Activated T-helper 2 cell treated with anti-CD3 and anti-CD28 coated beads, Interferon-gamma antibody, Interleukin-2, Interleukin-4, amounts not matched to agents 10 μg/mL and 5 μg/mL and 100 μg/mL, durations not matched to agents 14 hours and 24 hours and 36 hours (primary cell): Measurements from ENCODE around the gene ABCG2. TPM values are rescaled to one million over a fixed set of nuclear protein-coding genes. Genes with fewer than 3 reads are reported as not detected.

ENCODE experiments used
- DNase-seq: peaks from one replicate; pipeline ENCODE4 v3.0.0; 2021; ENCODE audit warnings: low spot score
- H3K27ac Mint-ChIP-seq: one replicate; pipeline ENCODE4 v1.8.0; 2021; ENCODE audit warnings: mixed read lengths
- H3K27me3 Mint-ChIP-seq: one replicate; pipeline ENCODE4 v1.8.0; 2021; ENCODE audit warnings: low read depth, mixed read lengths
- H3K36me3 Mint-ChIP-seq: one replicate; pipeline ENCODE4 v1.8.0; 2021; ENCODE audit warnings: low read depth, mixed read lengths
- H3K4me1 Mint-ChIP-seq: one replicate; pipeline ENCODE4 v1.8.0; 2021; ENCODE audit warnings: low read depth, mixed read lengths
- H3K4me3 Mint-ChIP-seq: one replicate; pipeline ENCODE4 v1.8.0; 2021; ENCODE audit warnings: low read depth, mild to moderate bottlenecking, moderate library complexity, mixed read lengths
- H3K9me3 Mint-ChIP-seq: one replicate; pipeline ENCODE4 v1.8.0; 2021; ENCODE audit warnings: mixed read lengths
- intact Hi-C: fragments of 100-400 bp; cut with micrococcal nuclease; formaldehyde crosslinking; loops from one replicate; pipeline ENCODE4 v1.15.1; 2023
- total RNA-seq: library from RNA; stranded (reverse); gene quantifications from 2 replicates; pipeline ENCODE4 v1.2.3, GENCODE V29; 2022

ABCG2 gene
- total RNA-seq, 1 donor from 2014 or later: 0.89 TPM

GRCh38 chr4:88188738-88189417 lies 30.4 kb upstream of the ABCG2 start:
- H3K9me3 Mint-ChIP-seq: no peaks in the 10 kb centered on the region
- H3K27me3 Mint-ChIP-seq: peaks cover 9% of the 10 kb centered on the region
- H3K4me1 Mint-ChIP-seq: peaks cover 9% of the 10 kb centered on the region
- no peak for DNase-seq
- intact Hi-C loops: no loop called here
- no peaks in the 10 kb centered on the region for H3K36me3 Mint-ChIP-seq
- H3K27ac Mint-ChIP-seq: no peak overlapping the region
- no peak overlapping the region for H3K4me3 Mint-ChIP-seq

GRCh38 chr4:88187766-88188165 lies 29.3 kb upstream of the ABCG2 start:
- peaks cover 9% of the 10 kb centered on the region for H3K27me3 Mint-ChIP-seq
- H3K4me1 Mint-ChIP-seq: peaks cover 14% of the 10 kb centered on the region
- no peak overlapping the region for H3K27ac Mint-ChIP-seq
- intact Hi-C loops: no loop called here
- H3K4me3 Mint-ChIP-seq: no peak overlapping the region
- no peaks in the 10 kb centered on the region for H3K36me3 Mint-ChIP-seq
- DNase-seq: no peak
- H3K9me3 Mint-ChIP-seq: no peaks in the 10 kb centered on the region

GRCh38 chr4:88185906-88186305 lies 27.5 kb upstream of the ABCG2 start:
- Mint-ChIP-seq H3K36me3 (no peaks in the 10 kb centered on the region), H3K9me3 (peaks cover 11% of the 10 kb centered on the region), H3K4me3 (no peak overlapping the region), H3K27ac (no peak overlapping the region), H3K4me1 (peaks cover 22% of the 10 kb centered on the region), H3K27me3 (peaks cover 9% of the 10 kb centered on the region)
- no peak for DNase-seq
- intact Hi-C loops: no loop called here

- Mint-ChIP-seq H3K4me1 (peaks cover 15% of the 10 kb centered on the region), H3K9me3 (peaks cover 22% of the 10 kb centered on the region), H3K36me3 (no peaks in the 10 kb centered on the region), H3K4me3 (no peak overlapping the region), H3K27me3 (no peaks in the 10 kb centered on the region), H3K27ac (no peak overlapping the region)
- intact Hi-C loops: no loop called here
- DNase-seq: no peak
Measured at GRCh38 chr4:88179261-88179660, 20.8 kb upstream of the ABCG2 start.

- Mint-ChIP-seq H3K4me1 (peaks cover 13% of the 10 kb centered on the region), H3K9me3 (peaks cover 22% of the 10 kb centered on the region), H3K27ac (no peak overlapping the region), H3K36me3 (no peaks in the 10 kb centered on the region), H3K4me3 (no peak overlapping the region), H3K27me3 (no peaks in the 10 kb centered on the region)
- intact Hi-C loops: no loop called here
- no peak for DNase-seq
Measured at GRCh38 chr4:88178626-88179231, 20.3 kb upstream of the ABCG2 start.

- intact Hi-C loops: no loop called here
- no peak for DNase-seq
- H3K27ac Mint-ChIP-seq: no peak overlapping the region
- H3K9me3 Mint-ChIP-seq: peaks cover 22% of the 10 kb centered on the region
- no peak overlapping the region for H3K4me3 Mint-ChIP-seq
- no peaks in the 10 kb centered on the region for H3K36me3 Mint-ChIP-seq
- peaks cover 10% of the 10 kb centered on the region for H3K4me1 Mint-ChIP-seq
- H3K27me3 Mint-ChIP-seq: no peaks in the 10 kb centered on the region
Measured at GRCh38 chr4:88177983-88178625, 19.7 kb upstream of the ABCG2 start.

GRCh38 chr4:88172987-88173386 lies 14.5 kb upstream of the ABCG2 start:
- Mint-ChIP-seq H3K27ac (no peak overlapping the region), H3K36me3 (no peaks in the 10 kb centered on the region), H3K4me3 (no peak overlapping the region), H3K4me1 (no peaks in the 10 kb centered on the region), H3K9me3 (no peaks in the 10 kb centered on the region), H3K27me3 (peaks cover 6% of the 10 kb centered on the region)
- intact Hi-C loops: no loop called here
- no peak for DNase-seq

- intact Hi-C loops: no loop called here
- H3K9me3 Mint-ChIP-seq: no peaks in the 10 kb centered on the region
- H3K4me1 Mint-ChIP-seq: no peaks in the 10 kb centered on the region
- H3K4me3 Mint-ChIP-seq: no peak overlapping the region
- no peak overlapping the region for H3K27ac Mint-ChIP-seq
- H3K27me3 Mint-ChIP-seq: peaks cover 9% of the 10 kb centered on the region
- no peak for DNase-seq
- H3K36me3 Mint-ChIP-seq: no peaks in the 10 kb centered on the region
Measured at GRCh38 chr4:88171206-88171605, 12.8 kb upstream of the ABCG2 start.

- Mint-ChIP-seq H3K27me3 (peaks cover 9% of the 10 kb centered on the region), H3K4me3 (no peak overlapping the region), H3K4me1 (no peaks in the 10 kb centered on the region), H3K36me3 (no peaks in the 10 kb centered on the region), H3K27ac (no peak overlapping the region), H3K9me3 (peaks cover 4% of the 10 kb centered on the region)
- intact Hi-C loops: no loop called here
- no peak for DNase-seq
Measured at GRCh38 chr4:88169298-88169697, 10.9 kb upstream of the ABCG2 start.

- H3K27me3 Mint-ChIP-seq: peaks cover 9% of the 10 kb centered on the region
- intact Hi-C loops: no loop called here
- peaks cover 9% of the 10 kb centered on the region for H3K9me3 Mint-ChIP-seq
- DNase-seq: no peak
- no peaks in the 10 kb centered on the region for H3K4me1 Mint-ChIP-seq
- no peak overlapping the region for H3K4me3 Mint-ChIP-seq
- H3K36me3 Mint-ChIP-seq: no peaks in the 10 kb centered on the region
- H3K27ac Mint-ChIP-seq: no peak overlapping the region
Measured at GRCh38 chr4:88166608-88167007, 8.2 kb upstream of the ABCG2 start.

GRCh38 chr4:88163336-88163735 lies 4.9 kb upstream of the ABCG2 start:
- Mint-ChIP-seq H3K36me3 (no peaks in the 10 kb centered on the region), H3K4me3 (no peak overlapping the region), H3K9me3 (peaks cover 9% of the 10 kb centered on the region), H3K27ac (no peak overlapping the region), H3K27me3 (peaks cover 6% of the 10 kb centered on the region), H3K4me1 (peaks cover 7% of the 10 kb centered on the region)
- intact Hi-C loops: no loop called here
- DNase-seq: no peak

GRCh38 chr4:88162626-88163025 lies 4.2 kb upstream of the ABCG2 start:
- peaks cover 9% of the 10 kb centered on the region for H3K9me3 Mint-ChIP-seq
- DNase-seq: no peak
- peaks cover 14% of the 10 kb centered on the region for H3K4me1 Mint-ChIP-seq
- H3K36me3 Mint-ChIP-seq: no peaks in the 10 kb centered on the region
- H3K27ac Mint-ChIP-seq: no peak overlapping the region
- intact Hi-C loops: no loop called here
- no peak overlapping the region for H3K4me3 Mint-ChIP-seq
- peaks cover 10% of the 10 kb centered on the region for H3K27me3 Mint-ChIP-seq

GRCh38 chr4:88159229-88159725 lies 838 bp upstream of the ABCG2 start:
- DNase-seq: no peak
- Mint-ChIP-seq H3K4me1 (peaks cover 14% of the 10 kb centered on the region), H3K36me3 (no peaks in the 10 kb centered on the region), H3K27ac (no peak overlapping the region), H3K4me3 (peak overlapping the region; percentile 73), H3K27me3 (peaks cover 13% of the 10 kb centered on the region), H3K9me3 (peaks cover 5% of the 10 kb centered on the region)
- intact Hi-C loops: loop anchor here (2.0 to 5.0 kb wide), 2 partner anchors 124 to 127 kb away; no protein-coding TSS in a partner anchor
